Psoas muscle (tissue), 8 donors: ENCODE results near the gene PRMT1. TPM values are rescaled to one million over a fixed set of nuclear protein-coding genes. Genes with fewer than 3 reads are reported as not detected.
"Not testable (repeated sequence)": the region's sequence is repeated elsewhere in the genome, so short reads cannot be mapped to it uniquely, and the experiment has no call there.

ENCODE experiments used
- ATAC-seq, 4 donors: fragments of 200-7000 bp; cut with Tn5 transposase; one replicate each; pipeline ENCODE4 v1.9.1; 2020; ENCODE audit warnings: moderate library complexity in 3 of 4, mild to moderate bottlenecking in 2 of 4
- DNase-seq, 2 donors: peaks; one replicate each; pipeline ENCODE4 v3.0.0-alpha.2; 2020
- H3K27ac ChIP-seq: fragments of 200-600 bp; one replicate; pipeline ENCODE4 v1.8.0; 2022
- H3K27me3 ChIP-seq, 3 donors: fragments of 200-600 bp in 1 of 3; one replicate each; pipeline versions ENCODE4 v1.6.1 to v1.8.0; 2013 to 2022; ENCODE audit warnings: low read length in 2 of 3, mild to moderate bottlenecking in 2 of 3, moderate library complexity in 1 of 3; ENCODE audit not compliant: insufficient read depth in 3 of 3
- H3K36me3 ChIP-seq, 2 donors: fragments of 200-600 bp in 1 of 2; one replicate each; pipeline versions ENCODE4 v1.6.1 to v1.8.0; 2013 to 2022; ENCODE audit warnings: low read depth in 1 of 2, mild to moderate bottlenecking in 1 of 2, moderate library complexity in 1 of 2; ENCODE audit not compliant: insufficient read depth in 1 of 2
- H3K4me1 ChIP-seq: fragments of 200-600 bp; one replicate; pipeline ENCODE4 v1.8.0; 2022
- H3K4me3 ChIP-seq: fragments of 200-600 bp; one replicate; pipeline ENCODE4 v1.8.0; 2022; ENCODE audit warnings: mild to moderate bottlenecking
- H3K9me3 ChIP-seq: fragments of 200-600 bp; one replicate; pipeline ENCODE4 v1.8.0; 2022
- CTCF ChIP-seq: fragments of 200-600 bp; IDR thresholded peaks from one replicate; pipeline ENCODE4 v1.8.0; 2022; ENCODE audit warnings: antibody characterized with exemption
- WGBS, 3 donors: extraction: QIAGEN DNeasy Blood & Tissue Kit; methylation state at CpG; one replicate each; pipeline versions ENCODE4 v1.1.6 to v1.1.7; 2013; 5-methylcytosine and 5-hydroxymethylcytosine counted together
- intact Hi-C, 2 donors: fragments of 100-400 bp; cut with DNase I; formaldehyde crosslinking; loops; one replicate each; pipeline versions ENCODE4 v1.11.0 to v1.14.2; 2022
- polyA plus RNA-seq, 3 donors: library from polyadenylated mRNA; stranded (reverse); fragments of 200-250 nt; gene quantifications; one replicate each; pipeline ENCODE4 v1.2.3, GENCODE V29; 2013
- total RNA-seq, 4 donors: library from RNA; stranded (reverse); fragmentation: NEBNext Ultra II Directional in 2 of 4; extraction: Animal tissue kit (Norgen Biotek cat#: 25700) in 2 of 4; gene quantifications; one replicate each; pipeline versions ENCODE4 v1.2.1 to v1.2.4, GENCODE V29; 2021 to 2023
- donor health status: healthy with polysubstance abuse.
- donor health status: DM: no; HTN: no; CAD: no; lungs with moderate emphysema.
- donor health status: Bipolar disorder and iron deficiency.
- donor health status: healthy.
- donor health status: DM: yes; HTN: yes; CAD: no.
- donor health status: DM: no; HTN: no; CAD: no.
- donor health status: DM: no; HTN: no; CAD: no.
- donor health status: DM: yes; HTN: yes; CAD: no.

PRMT1 gene
- total and polyA plus RNA-seq, 7 donors, result 139 to 424 (median 208) TPM

DNA sequence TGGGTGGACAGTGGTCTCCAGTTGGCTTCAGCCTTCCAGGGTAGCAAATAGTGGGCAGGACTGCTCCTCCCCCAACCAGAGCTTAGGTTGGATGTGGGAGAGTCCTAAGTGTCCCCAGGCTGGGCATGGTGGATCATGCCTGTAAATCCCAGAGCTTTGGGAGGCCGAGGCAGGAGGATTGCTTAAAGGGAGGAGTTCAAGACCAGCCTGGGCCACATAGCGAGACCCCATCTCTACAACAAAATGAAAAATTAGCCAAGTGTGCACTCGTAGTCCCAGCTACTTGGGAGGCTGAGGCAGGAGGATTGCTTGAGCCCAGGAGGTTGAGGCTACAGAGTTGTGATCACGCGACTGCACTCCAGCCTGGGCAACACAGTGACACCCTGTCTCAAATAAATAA lies 44.5 kb upstream of the PRMT1 start:
- Histone ChIP-seq H3K9me3 (no peaks in the 10 kb centered on the region), H3K27me3 (peaks cover 0 to 4% (median 0%) of the 10 kb centered on the region in 3 donors), H3K4me1 (no peaks in the 10 kb centered on the region), H3K4me3 (no peak overlapping the region), H3K36me3 (peaks cover 0 to 11% of the 10 kb centered on the region in 2 donors), H3K27ac (no peak overlapping the region)
- 87 to 95% (median 92%) methylated on average over 5 of the region's 5 CpGs for WGBS, 3 donors
- intact Hi-C loops, result no loop called here
- no peak for TF ChIP-seq CTCF
- no peak for ATAC-seq
- DNase-seq, result no peak

DNA sequence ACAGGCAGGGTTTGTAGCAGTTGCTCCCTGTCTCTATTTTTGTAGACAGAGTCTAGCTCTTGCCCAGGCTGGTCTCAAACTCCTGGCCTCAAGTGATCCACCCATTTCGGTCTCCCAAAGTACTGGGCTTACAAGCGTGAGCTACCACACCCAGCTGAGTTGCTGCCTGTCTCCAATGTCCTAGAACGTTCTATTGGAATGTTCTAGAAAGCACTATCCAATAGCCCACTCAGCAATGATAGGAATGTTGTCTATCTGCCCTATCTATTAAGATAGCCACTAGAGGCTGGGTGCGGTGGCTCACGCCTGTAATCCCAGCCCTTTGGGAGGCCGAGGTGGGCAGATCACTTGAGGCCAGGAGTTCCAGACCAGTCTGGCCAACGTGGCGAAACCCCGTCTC lies 43.8 kb upstream of the PRMT1 start:
- H3K9me3 ChIP-seq, DNase-seq, H3K27me3 ChIP-seq, ATAC-seq, H3K4me1 ChIP-seq, intact Hi-C loops, H3K4me3 ChIP-seq, H3K27ac ChIP-seq: not testable (repeated sequence)
- peaks cover 0 to 11% of the 10 kb centered on the region in 2 donors for H3K36me3 ChIP-seq
- WGBS, 3 donors, result 53 to 72% (median 60%) methylated on average over 9 of the region's 9 CpGs

GRCh38 chr19:49635530-49636232 lies 41.4 kb upstream of the PRMT1 start:
- DNase-seq (no peak), ATAC-seq (no peak)
- no peak for TF ChIP-seq CTCF
- peaks cover 0 to 4% (median 0%) of the 10 kb centered on the region in 3 donors for H3K27me3 ChIP-seq
- no peaks in the 10 kb centered on the region for H3K9me3 ChIP-seq
- intact Hi-C loops, result loop anchor here (5.0 kb wide), 1 partner anchor 43 kb away; the partner anchor contains the start of gene PRR12 (in 2 of the 2)
- peaks cover 0 to 11% of the 10 kb centered on the region in 2 donors for H3K36me3 ChIP-seq
- H3K27ac ChIP-seq, result peak overlapping the region; percentile 2
- 30 to 52% (median 36%) methylated on average over 22 to 24 of the region's 24 CpGs for WGBS, 3 donors
- H3K4me3 ChIP-seq, result no peak overlapping the region
- peaks cover 14% of the 10 kb centered on the region for H3K4me1 ChIP-seq

GRCh38 chr19:49636233-49636932 lies 40.7 kb upstream of the PRMT1 start:
- WGBS, 3 donors, result 61 to 70% (median 68%) methylated on average over 28 to 30 of the region's 30 CpGs
- no peak overlapping the region for H3K4me3 ChIP-seq
- intact Hi-C loops, result loop anchor here (5.0 kb wide), 1 partner anchor 44 kb away; the partner anchor contains the start of gene PRR12 (in 2 of the 2)

More at GRCh38 chr19:49636233-49636932, 40.7 kb upstream of the PRMT1 start:
- Histone ChIP-seq H3K27ac (no peak overlapping the region), H3K4me1 (peaks cover 14% of the 10 kb centered on the region), H3K27me3 (peaks cover 0 to 4% (median 0%) of the 10 kb centered on the region in 3 donors), H3K9me3 (no peaks in the 10 kb centered on the region), H3K36me3 (peaks cover 0 to 11% of the 10 kb centered on the region in 2 donors)
- TF ChIP-seq CTCF, result no peak
- DNase-seq (no peak), ATAC-seq (no peak)
